Parathyroid adenoma (tissue), 2 donors: Measurements from ENCODE around the gene RNF10.

Source experiments
- H2AFZ ChIP-seq: fragments of 300-600 bp; sonication (generic); one replicate; pipeline ENCODE4 v1.7.0; 2017; ENCODE audit warnings: antibody characterized with exemption, mild to moderate bottlenecking
- H3K27ac ChIP-seq: fragments of 300-600 bp; sonication (generic); one replicate; pipeline ENCODE4 v1.7.0; 2017
- H3K27me3 ChIP-seq: fragments of 300-600 bp; sonication (generic); one replicate; pipeline ENCODE4 v1.7.0; 2017; ENCODE audit warnings: low read length; ENCODE audit not compliant: control insufficient read depth, insufficient read depth
- H3K36me3 ChIP-seq: fragments of 300-600 bp; sonication (generic); one replicate; pipeline ENCODE4 v1.7.0; 2017; ENCODE audit warnings: low read length; ENCODE audit not compliant: control insufficient read depth, insufficient read depth
- H3K4me1 ChIP-seq: fragments of 300-600 bp; sonication (generic); one replicate; pipeline ENCODE4 v1.7.0; 2017; ENCODE audit warnings: control low read depth
- H3K4me2 ChIP-seq: fragments of 300-600 bp; sonication (generic); one replicate; pipeline ENCODE4 v1.7.0; 2017; ENCODE audit warnings: low read length
- H3K4me3 ChIP-seq: fragments of 300-600 bp; sonication (generic); one replicate; pipeline ENCODE4 v1.7.0; 2017; ENCODE audit warnings: low read depth, low read length
- H3K79me2 ChIP-seq: fragments of 300-600 bp; sonication (generic); one replicate; pipeline ENCODE4 v1.7.0; 2017; ENCODE audit warnings: control low read depth
- H3K9ac ChIP-seq: fragments of 300-600 bp; sonication (generic); one replicate; pipeline ENCODE4 v1.7.0; 2017; ENCODE audit warnings: mild to moderate bottlenecking
- H3K9me3 ChIP-seq: fragments of 300-600 bp; sonication (generic); one replicate; pipeline ENCODE4 v1.7.0; 2017; ENCODE audit warnings: low read length; ENCODE audit not compliant: control insufficient read depth
- TF ChIP-seq, protein P1 (sequence below): fragments of 300-600 bp; sonication (generic); IDR thresholded peaks from one replicate; pipeline ENCODE4 v1.7.0; 2017; ENCODE audit warnings: antibody characterized with exemption, mild to moderate bottlenecking
- donor health status: primary hyperparathyroidism.

The RNF10 gene

DNA sequence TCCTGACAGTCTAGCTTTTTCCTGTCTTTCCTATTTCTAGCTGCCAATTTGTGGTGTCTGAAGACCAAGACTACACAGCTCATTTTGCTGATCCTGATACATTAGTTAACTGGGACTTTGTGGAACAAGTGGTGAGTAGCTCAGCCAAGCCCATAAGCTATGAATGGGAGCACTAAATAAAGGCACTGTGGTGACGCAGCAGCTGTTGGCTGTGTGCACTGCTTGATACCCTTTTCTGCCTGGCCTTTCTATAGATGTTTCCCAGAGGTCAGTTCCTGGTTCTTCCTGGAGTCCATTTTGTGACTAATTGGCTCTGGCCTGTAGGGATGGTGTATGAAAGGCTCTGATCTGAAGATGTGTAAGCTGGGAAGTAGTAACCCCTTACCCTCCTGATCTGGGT is 20.5 kb downstream of the RNF10 start:
- Histone ChIP-seq H3K36me3 (peaks cover 4% of the 10 kb centered on the region), H3K9ac (no peak overlapping the region), H3K4me1 (peaks cover 4% of the 10 kb centered on the region)

DNA sequence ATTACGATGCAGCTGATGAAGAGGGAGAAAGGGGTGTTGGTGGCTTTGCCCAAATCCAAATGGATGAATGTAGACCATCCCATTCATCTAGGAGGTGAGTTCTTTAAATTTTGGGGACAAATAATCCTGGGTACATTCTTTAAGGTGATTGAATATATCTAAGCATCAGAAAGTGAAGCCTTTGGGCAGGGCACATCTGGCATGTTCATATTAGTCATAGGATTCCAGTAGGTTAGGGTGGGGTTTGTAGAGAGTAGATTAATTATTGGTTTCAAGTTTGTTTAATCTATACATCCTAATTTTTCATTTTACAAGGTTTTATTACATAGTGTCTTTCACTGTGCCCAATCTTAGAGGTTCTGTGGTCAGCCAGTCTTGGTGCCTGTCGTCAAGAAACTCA is 23.4 kb downstream of the RNF10 start:
- Histone ChIP-seq H3K9me3 (no peaks in the 10 kb centered on the region), H3K9ac (no peak overlapping the region), H3K4me3 (no peak overlapping the region), H3K27ac (no peak overlapping the region), H2AFZ (no peak overlapping the region), H3K4me2 (no peak overlapping the region), H3K27me3 (no peaks in the 10 kb centered on the region), H3K79me2 (peaks cover 35% of the 10 kb centered on the region), H3K36me3 (peaks cover under 1% of the 10 kb centered on the region), H3K4me1 (peaks cover 2% of the 10 kb centered on the region)
- TF ChIP-seq, protein P1, sequence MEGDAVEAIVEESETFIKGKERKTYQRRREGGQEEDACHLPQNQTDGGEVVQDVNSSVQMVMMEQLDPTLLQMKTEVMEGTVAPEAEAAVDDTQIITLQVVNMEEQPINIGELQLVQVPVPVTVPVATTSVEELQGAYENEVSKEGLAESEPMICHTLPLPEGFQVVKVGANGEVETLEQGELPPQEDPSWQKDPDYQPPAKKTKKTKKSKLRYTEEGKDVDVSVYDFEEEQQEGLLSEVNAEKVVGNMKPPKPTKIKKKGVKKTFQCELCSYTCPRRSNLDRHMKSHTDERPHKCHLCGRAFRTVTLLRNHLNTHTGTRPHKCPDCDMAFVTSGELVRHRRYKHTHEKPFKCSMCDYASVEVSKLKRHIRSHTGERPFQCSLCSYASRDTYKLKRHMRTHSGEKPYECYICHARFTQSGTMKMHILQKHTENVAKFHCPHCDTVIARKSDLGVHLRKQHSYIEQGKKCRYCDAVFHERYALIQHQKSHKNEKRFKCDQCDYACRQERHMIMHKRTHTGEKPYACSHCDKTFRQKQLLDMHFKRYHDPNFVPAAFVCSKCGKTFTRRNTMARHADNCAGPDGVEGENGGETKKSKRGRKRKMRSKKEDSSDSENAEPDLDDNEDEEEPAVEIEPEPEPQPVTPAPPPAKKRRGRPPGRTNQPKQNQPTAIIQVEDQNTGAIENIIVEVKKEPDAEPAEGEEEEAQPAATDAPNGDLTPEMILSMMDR: no peak

More for the DNA sequence above, 20.5 kb downstream of the RNF10 start:
- Histone ChIP-seq H3K9me3 (no peaks in the 10 kb centered on the region), H3K27me3 (no peaks in the 10 kb centered on the region), H3K4me3 (no peak overlapping the region), H3K27ac (no peak overlapping the region), H2AFZ (no peak overlapping the region), H3K79me2 (peaks cover 19% of the 10 kb centered on the region), H3K4me2 (no peak overlapping the region)
- TF ChIP-seq, protein P1: no peak

DNA sequence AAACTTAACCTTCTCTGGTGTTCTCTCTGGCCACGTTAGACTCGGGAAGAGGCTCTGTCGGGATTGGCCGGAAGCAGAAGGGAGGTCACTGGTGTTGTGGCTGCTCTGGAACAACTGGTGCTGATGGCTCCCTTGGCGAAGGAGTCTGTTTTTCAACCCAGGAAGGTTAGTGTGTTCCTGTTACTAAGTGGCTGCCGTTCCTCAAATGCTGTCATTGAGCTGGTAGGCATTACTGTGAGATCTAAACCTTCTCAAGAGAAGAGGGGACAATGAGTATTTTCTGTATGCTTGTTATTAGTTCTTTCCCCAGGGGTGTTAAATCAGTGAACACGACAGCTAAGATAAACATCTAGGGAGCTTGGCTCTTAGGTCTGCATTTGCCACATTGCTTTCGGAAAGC is 28.8 kb downstream of the RNF10 start:
- H3K4me3 ChIP-seq: no peak overlapping the region
- no peak overlapping the region for H2AFZ ChIP-seq
- no peaks in the 10 kb centered on the region for H3K27me3 ChIP-seq
- no peak overlapping the region for H3K4me2 ChIP-seq
- no peaks in the 10 kb centered on the region for H3K36me3 ChIP-seq
- H3K4me1 ChIP-seq: no peaks in the 10 kb centered on the region
- no peak overlapping the region for H3K9ac ChIP-seq
- H3K27ac ChIP-seq: no peak overlapping the region
- TF ChIP-seq, protein P1: no peak
- peaks cover 52% of the 10 kb centered on the region for H3K79me2 ChIP-seq
- H3K9me3 ChIP-seq: no peaks in the 10 kb centered on the region

DNA sequence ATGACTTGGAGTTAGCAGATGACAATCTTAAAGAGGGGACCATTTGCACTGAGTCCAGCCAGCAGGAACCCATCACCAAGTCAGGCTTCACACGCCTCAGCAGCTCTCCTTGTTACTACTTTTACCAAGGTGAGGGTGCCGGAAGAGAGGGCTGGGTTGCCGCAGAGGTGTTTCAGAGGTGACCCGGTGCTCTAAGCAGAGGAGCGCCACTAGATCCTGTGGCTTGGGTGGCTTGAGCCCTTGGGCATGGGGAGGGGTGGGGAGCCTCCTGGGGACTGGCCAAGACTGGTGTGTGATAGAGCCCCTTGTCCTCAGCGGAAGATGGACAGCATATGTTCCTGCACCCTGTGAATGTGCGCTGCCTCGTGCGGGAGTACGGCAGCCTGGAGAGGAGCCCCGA is 29.3 kb downstream of the RNF10 start:
- Histone ChIP-seq H3K27ac (no peak overlapping the region), H3K4me1 (no peaks in the 10 kb centered on the region), H3K4me3 (no peak overlapping the region), H3K79me2 (peaks cover 52% of the 10 kb centered on the region), H3K9me3 (no peaks in the 10 kb centered on the region), H3K27me3 (no peaks in the 10 kb centered on the region), H3K4me2 (no peak overlapping the region), H2AFZ (no peak overlapping the region), H3K9ac (no peak overlapping the region), H3K36me3 (no peaks in the 10 kb centered on the region)
- TF ChIP-seq, protein P1: no peak

DNA sequence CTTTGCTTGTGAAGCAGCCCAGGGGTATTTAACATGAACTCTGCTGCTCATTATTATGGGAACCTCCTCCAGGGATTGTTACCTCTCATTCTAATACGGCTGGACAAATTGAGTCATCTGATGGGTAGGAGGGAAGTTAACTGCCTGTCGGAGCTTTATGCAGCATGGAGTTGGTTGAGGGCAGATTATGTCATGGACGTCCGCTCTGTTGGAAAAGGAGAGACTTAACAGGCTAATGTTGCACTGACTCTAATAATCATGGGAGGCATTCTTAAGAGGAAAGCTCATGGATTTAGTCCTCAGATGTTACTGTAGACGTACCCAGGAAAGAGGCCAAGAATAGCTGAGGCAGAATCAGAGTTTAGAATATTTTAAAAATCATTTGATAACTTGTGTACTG is 37.1 kb downstream of the RNF10 start:
- Histone ChIP-seq H2AFZ (no peak overlapping the region), H3K79me2 (peaks cover 8% of the 10 kb centered on the region), H3K9me3 (no peaks in the 10 kb centered on the region), H3K27ac (no peak overlapping the region), H3K4me1 (no peaks in the 10 kb centered on the region), H3K4me3 (no peak overlapping the region), H3K27me3 (no peaks in the 10 kb centered on the region), H3K4me2 (no peak overlapping the region), H3K36me3 (no peaks in the 10 kb centered on the region), H3K9ac (no peak overlapping the region)
- TF ChIP-seq, protein P1: no peak
